ENCODE measurements around the gene HHATL.

HHATL gene

GRCh38 chr3:42657675-42658074 is 44.9 kb downstream of the HHATL start:
- TF ChIP-seq CTCF (IDR thresholded peaks at IDR 0.05; ENCODE audit: control insufficient read depth, insufficient read depth, low read depth, low read length, missing control alignments) = no peak
- no peak overlapping the region for H3K4me3 ChIP-seq (ENCODE audit: control insufficient read depth, low read depth, low read length)
- no peak for DNase-seq (ENCODE audit: low read depth)

GRCh38 chr3:42656680-42657610 is 45.7 kb downstream of the HHATL start:
- DNase-seq (ENCODE audit: low read depth) = no peak
- TF ChIP-seq CTCF (IDR thresholded peaks at IDR 0.05; ENCODE audit: control insufficient read depth, insufficient read depth, low read depth, low read length, missing control alignments) = no peak
- no peak overlapping the region for H3K4me3 ChIP-seq (ENCODE audit: control insufficient read depth, low read depth, low read length)

GRCh38 chr3:42655980-42656679 is 46.5 kb downstream of the HHATL start:
- peak overlapping the region; percentile 89 for H3K4me3 ChIP-seq (ENCODE audit: control insufficient read depth, low read depth, low read length)
- DNase-seq (ENCODE audit: low read depth) = no peak
- no peak for TF ChIP-seq CTCF (IDR thresholded peaks at IDR 0.05; ENCODE audit: control insufficient read depth, insufficient read depth, low read depth, low read length, missing control alignments)

- H3K4me3 ChIP-seq (ENCODE audit: control insufficient read depth, low read depth, low read length) = peak overlapping the region; percentile 89
- no peak for TF ChIP-seq CTCF (IDR thresholded peaks at IDR 0.05; ENCODE audit: control insufficient read depth, insufficient read depth, low read depth, low read length, missing control alignments)
- no peak for DNase-seq (ENCODE audit: low read depth)
These were observed 47.2 kb downstream of the HHATL start for GRCh38 chr3:42655331-42655888.

GRCh38 chr3:42654331-42655201 is 48.0 kb downstream of the HHATL start:
- DNase-seq (ENCODE audit: low read depth) = no peak
- peak overlapping the region; percentile 89 for H3K4me3 ChIP-seq (ENCODE audit: control insufficient read depth, low read depth, low read length)
- TF ChIP-seq CTCF (IDR thresholded peaks at IDR 0.05; ENCODE audit: control insufficient read depth, insufficient read depth, low read depth, low read length, missing control alignments) = peak; percentile 17

All from AG09309 (cell line).